Measurements from ENCODE around the gene NRDE2. TPM values are rescaled to one million over a fixed set of nuclear protein-coding genes. Genes with fewer than 3 reads are reported as not detected.

The NRDE2 gene
- total RNA-seq, 4 donors from 2014 or later = 18.6 to 26.9 (median 21.0) TPM

DNA sequence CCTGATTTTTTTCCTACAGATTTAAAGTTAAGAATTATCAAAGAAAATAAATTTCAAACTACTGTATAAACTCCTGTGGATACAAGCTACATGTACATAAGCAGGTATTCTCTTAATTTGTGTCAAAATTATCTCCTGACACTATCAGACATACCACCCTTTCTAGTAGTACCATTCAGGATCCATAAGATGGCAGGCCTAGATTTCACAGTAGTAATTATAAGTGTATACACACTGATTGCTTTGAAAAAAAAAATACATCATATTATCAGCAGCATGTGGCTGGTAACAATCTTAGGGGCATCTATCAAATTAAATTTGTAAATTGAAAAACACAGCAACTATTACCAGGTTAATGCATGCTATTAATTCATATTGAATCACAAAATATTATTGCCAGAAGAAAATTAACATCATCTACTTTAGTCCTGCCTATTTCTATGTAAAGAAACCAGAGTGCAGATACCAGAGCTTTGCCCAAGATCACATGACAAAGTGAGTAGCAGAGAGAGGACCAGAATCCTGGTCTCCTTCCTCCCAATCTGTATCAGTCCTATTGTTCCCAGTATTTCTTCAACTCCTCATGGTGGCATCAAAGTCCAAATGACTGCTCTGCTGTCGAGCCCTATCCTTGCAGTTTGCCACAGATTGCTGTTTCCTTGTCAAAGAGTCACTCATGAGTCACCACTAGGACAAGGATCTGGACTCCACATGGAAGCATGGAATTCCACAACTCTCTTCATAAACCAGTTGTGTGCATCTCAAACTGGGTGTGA, 37.4 kb upstream of the NRDE2 start:
- peak; percentile 50 for DNase-seq
- Histone ChIP-seq H3K4me3 (no peak overlapping the region), H3K4me1 (peaks cover 0 to 21% (median 4%) of the 10 kb centered on the region in 4 donors), H3K36me3 (no peaks in the 10 kb centered on the region), H3K27me3 (no peaks in the 10 kb centered on the region), H3K27ac (peak overlapping the region in 1 of 4 donors; percentile 13), H3K9me3 (no peaks in the 10 kb centered on the region)
- 41% methylated on average over 1 of the region's 1 CpG; no CpG with 5 or more reads in 1 of the 2 donors for WGBS, 2 donors (ENCODE audit: low coverage in 1 of 2)
- intact Hi-C loops (cut with DNase I; ENCODE audit: low total_unique reads) = no loop called here
- in situ Hi-C loops (cut with MboI; ENCODE audit: low pct_ligation_motif_present in 1 of 4, low pct_unique_long_range_greater_than_20kb in 1 of 4, low sequenced_read_pairs in 3 of 4) = no loop called here
- no peak for TF ChIP-seq EP300 (IDR thresholded peaks at IDR 0.05; ENCODE audit: low read depth)
- TF ChIP-seq, protein P1, sequence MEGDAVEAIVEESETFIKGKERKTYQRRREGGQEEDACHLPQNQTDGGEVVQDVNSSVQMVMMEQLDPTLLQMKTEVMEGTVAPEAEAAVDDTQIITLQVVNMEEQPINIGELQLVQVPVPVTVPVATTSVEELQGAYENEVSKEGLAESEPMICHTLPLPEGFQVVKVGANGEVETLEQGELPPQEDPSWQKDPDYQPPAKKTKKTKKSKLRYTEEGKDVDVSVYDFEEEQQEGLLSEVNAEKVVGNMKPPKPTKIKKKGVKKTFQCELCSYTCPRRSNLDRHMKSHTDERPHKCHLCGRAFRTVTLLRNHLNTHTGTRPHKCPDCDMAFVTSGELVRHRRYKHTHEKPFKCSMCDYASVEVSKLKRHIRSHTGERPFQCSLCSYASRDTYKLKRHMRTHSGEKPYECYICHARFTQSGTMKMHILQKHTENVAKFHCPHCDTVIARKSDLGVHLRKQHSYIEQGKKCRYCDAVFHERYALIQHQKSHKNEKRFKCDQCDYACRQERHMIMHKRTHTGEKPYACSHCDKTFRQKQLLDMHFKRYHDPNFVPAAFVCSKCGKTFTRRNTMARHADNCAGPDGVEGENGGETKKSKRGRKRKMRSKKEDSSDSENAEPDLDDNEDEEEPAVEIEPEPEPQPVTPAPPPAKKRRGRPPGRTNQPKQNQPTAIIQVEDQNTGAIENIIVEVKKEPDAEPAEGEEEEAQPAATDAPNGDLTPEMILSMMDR (IDR thresholded peaks at IDR 0.05) = peak in 2 of 5 experiments; percentile 3 to 9
- peak in 2 of 3 donors; percentile 30 to 33 for TF ChIP-seq POLR2AphosphoS5 (IDR thresholded peaks at IDR 0.05)
- no peak for TF ChIP-seq POLR2A (IDR thresholded peaks at IDR 0.05)

DNA sequence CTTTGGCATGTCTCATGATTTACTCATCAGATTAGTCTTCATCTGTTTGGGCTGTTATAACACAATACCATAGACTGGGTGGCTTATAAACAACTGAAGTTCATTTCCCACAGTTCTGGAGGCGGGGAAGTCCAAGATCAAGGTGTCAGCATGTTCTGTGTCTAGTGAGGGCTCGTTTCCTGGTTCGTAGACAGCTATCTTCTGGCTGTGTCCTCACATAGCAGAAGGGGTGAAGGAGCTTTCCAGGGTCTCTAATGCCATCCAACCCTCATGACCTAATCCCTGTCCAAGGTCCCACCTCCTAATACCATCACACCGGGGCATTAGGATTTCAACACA, 30.8 kb upstream of the NRDE2 start:
- 88 to 93% methylated on average over 4 of the region's 4 CpGs for WGBS, 2 donors (ENCODE audit: low coverage in 1 of 2)
- in situ Hi-C loops (cut with MboI; ENCODE audit: low pct_ligation_motif_present in 1 of 4, low pct_unique_long_range_greater_than_20kb in 1 of 4, low sequenced_read_pairs in 3 of 4) = no loop called here
- Histone ChIP-seq H3K36me3 (no peaks in the 10 kb centered on the region), H3K9me3 (no peaks in the 10 kb centered on the region), H3K27ac (no peak overlapping the region), H3K4me1 (peaks cover 0 to 16% (median 3%) of the 10 kb centered on the region in 4 donors), H3K27me3 (peaks cover 6% of the 10 kb centered on the region), H3K4me3 (no peak overlapping the region)
- TF ChIP-seq, protein P1 (IDR thresholded peaks at IDR 0.05) = no peak
- no peak for TF ChIP-seq EP300 (IDR thresholded peaks at IDR 0.05; ENCODE audit: low read depth)
- TF ChIP-seq POLR2A (IDR thresholded peaks at IDR 0.05) = no peak
- no peak for TF ChIP-seq POLR2AphosphoS5 (IDR thresholded peaks at IDR 0.05)
- intact Hi-C loops (cut with DNase I; ENCODE audit: low total_unique reads) = no loop called here
- no peak for DNase-seq

DNA sequence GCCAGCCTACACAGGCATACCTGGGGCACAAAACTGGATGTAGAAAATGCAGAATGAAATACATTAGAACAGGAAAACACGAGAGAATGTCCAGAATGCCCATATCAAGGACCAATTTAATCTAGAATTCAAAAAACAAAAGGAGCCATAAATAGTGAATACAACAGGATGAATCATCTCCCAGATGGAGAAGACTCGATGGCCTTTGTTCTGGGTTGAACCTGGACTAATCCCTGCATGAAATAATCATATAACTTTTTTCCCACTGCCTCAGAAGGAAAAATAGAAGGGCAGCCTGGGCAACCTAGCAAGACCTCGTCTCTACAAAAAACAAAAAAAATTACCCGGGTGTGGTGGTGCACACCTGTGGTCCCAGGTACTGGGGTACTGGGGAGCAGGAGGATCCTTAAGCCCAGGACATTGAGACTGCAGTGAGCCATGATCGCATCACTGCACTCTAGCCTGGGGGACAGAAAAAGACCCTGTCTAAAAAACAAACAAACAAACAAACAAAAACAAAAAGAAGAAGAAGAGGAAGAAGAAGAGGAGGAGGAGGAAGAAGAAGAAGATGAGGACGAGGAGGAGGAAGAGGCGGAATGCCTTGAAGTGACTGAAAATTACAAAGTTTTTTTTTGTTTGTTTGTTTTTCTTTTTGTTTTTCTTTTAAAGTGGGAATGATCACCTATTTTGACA, 30.3 kb upstream of the NRDE2 start:
- Histone ChIP-seq H3K9me3 (no peaks in the 10 kb centered on the region), H3K27me3 (peaks cover 6% of the 10 kb centered on the region), H3K4me3 (no peak overlapping the region), H3K27ac (no peak overlapping the region), H3K36me3 (no peaks in the 10 kb centered on the region), H3K4me1 (peaks cover 0 to 16% (median 3%) of the 10 kb centered on the region in 4 donors)
- intact Hi-C loops (cut with DNase I; ENCODE audit: low total_unique reads) (no loop called here), in situ Hi-C loops (cut with MboI; ENCODE audit: low pct_ligation_motif_present in 1 of 4, low pct_unique_long_range_greater_than_20kb in 1 of 4, low sequenced_read_pairs in 3 of 4) (no loop called here)
- whole genome bisulfite sequencing, 2 donors (ENCODE audit: low coverage in 1 of 2) = 80 to 86% methylated on average over 5 to 7 of the region's 7 CpGs
- TF ChIP-seq POLR2A (IDR thresholded peaks at IDR 0.05) (no peak), EP300 (IDR thresholded peaks at IDR 0.05; ENCODE audit: low read depth) (no peak), POLR2AphosphoS5 (IDR thresholded peaks at IDR 0.05) (no peak)
- TF ChIP-seq, protein P1 (IDR thresholded peaks at IDR 0.05) = no peak
- no peak for DNase-seq

DNA sequence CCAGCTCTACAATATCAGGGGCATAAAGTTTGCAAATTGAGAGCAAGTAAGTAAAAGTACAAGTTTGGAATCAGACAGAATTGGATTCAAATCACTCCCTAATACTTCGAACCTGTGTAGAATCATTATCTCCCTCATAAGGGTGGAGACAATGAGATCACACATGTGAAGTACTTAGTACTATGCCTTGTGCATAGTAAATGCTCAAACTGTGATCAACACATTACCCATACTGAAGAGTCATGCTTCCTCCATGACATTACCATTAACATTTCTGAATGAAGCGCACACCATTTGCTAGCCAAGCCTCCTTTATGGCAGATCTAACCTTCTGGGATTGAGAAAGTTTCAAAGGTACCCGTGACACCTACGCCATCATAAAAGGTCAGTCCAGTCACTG, 26.6 kb upstream of the NRDE2 start:
- DNase-seq = no peak
- peaks cover 6% of the 10 kb centered on the region for H3K27me3 ChIP-seq
- no peaks in the 10 kb centered on the region for H3K36me3 ChIP-seq
- no peak overlapping the region for H3K4me3 ChIP-seq
- intact Hi-C loops (cut with DNase I; ENCODE audit: low total_unique reads) (no loop called here), in situ Hi-C loops (cut with MboI; ENCODE audit: low pct_ligation_motif_present in 1 of 4, low pct_unique_long_range_greater_than_20kb in 1 of 4, low sequenced_read_pairs in 3 of 4) (no loop called here)
- no peak overlapping the region for H3K27ac ChIP-seq
- H3K4me1 ChIP-seq = no peaks in the 10 kb centered on the region
- H3K9me3 ChIP-seq = no peaks in the 10 kb centered on the region
- TF ChIP-seq EP300 (IDR thresholded peaks at IDR 0.05; ENCODE audit: low read depth) (no peak), POLR2AphosphoS5 (IDR thresholded peaks at IDR 0.05) (no peak), POLR2A (IDR thresholded peaks at IDR 0.05) (no peak)
- TF ChIP-seq, protein P1 (IDR thresholded peaks at IDR 0.05) = no peak
- 81 to 89% methylated on average over 2 to 4 of the region's 4 CpGs for WGBS, 2 donors (ENCODE audit: low coverage in 1 of 2)

All from transverse colon (tissue), 4 donors.